ENCODE data around the gene RNGTT.

The RNGTT gene

GRCh38 chr6:88662653-88663174, 300.7 kb downstream of the RNGTT start:
- TF ChIP-seq ZNF24 (tag by site-specific recombination; IDR thresholded peaks at IDR 0.05): no peak
- no peak for TF ChIP-seq ZSCAN23 (tag by site-specific recombination; IDR thresholded peaks at IDR 0.05)
- no peak for TF ChIP-seq ZNF692 (tag by site-specific recombination; IDR thresholded peaks at IDR 0.05)
- no peak overlapping the region for H3K4me3 ChIP-seq (ENCODE audit: low read depth, low read length)
- H3K27ac ChIP-seq (ENCODE audit: extremely low read depth, low read depth, low read length): no peak overlapping the region
- H3K36me3 ChIP-seq (ENCODE audit: control insufficient read depth in 2 of 2, insufficient read depth in 1 of 2, low read length in 2 of 2): no peaks in the 10 kb centered on the region
- POLR2A ChIA-PET: no interaction called here
- H3K4me1 ChIP-seq (ENCODE audit: control insufficient read depth, insufficient read depth, low read length): no peaks in the 10 kb centered on the region
- CTCF ChIA-PET: no interaction called here
- no peaks in the 10 kb centered on the region for H3K9me3 ChIP-seq (ENCODE audit: control insufficient read depth, insufficient read depth, low read depth, low read length)

- H3K36me3 ChIP-seq (ENCODE audit: control insufficient read depth in 2 of 2, insufficient read depth in 1 of 2, low read length in 2 of 2): no peaks in the 10 kb centered on the region
Measured at GRCh38 chr6:88662163-88662580, 301.2 kb downstream of the RNGTT start.

More at GRCh38 chr6:88662163-88662580, 301.2 kb downstream of the RNGTT start:
- no peaks in the 10 kb centered on the region for H3K4me1 ChIP-seq (ENCODE audit: control insufficient read depth, insufficient read depth, low read length)
- no peaks in the 10 kb centered on the region for H3K9me3 ChIP-seq (ENCODE audit: control insufficient read depth, insufficient read depth, low read depth, low read length)
- H3K4me3 ChIP-seq (ENCODE audit: low read depth, low read length): no peak overlapping the region
- no peak for TF ChIP-seq ZNF248 (tag by site-specific recombination; IDR thresholded peaks at IDR 0.05)
- no peak for TF ChIP-seq ZBTB44 (tag by site-specific recombination; IDR thresholded peaks at IDR 0.05)
- TF ChIP-seq CTCF (tag by site-specific recombination; IDR thresholded peaks at IDR 0.05): no peak
- no peak for TF ChIP-seq ZNF10 (tag by site-specific recombination; IDR thresholded peaks at IDR 0.05)
- no peak for TF ChIP-seq ZFHX2 (tag by site-specific recombination; conservative IDR thresholded peaks at IDR 0.05)
- TF ChIP-seq PRDM10 (tag by site-specific recombination; IDR thresholded peaks at IDR 0.05): no peak
- no peak for TF ChIP-seq KLF1 (tag by site-specific recombination; IDR thresholded peaks at IDR 0.05)
- TF ChIP-seq PRDM1 (tag by site-specific recombination; IDR thresholded peaks at IDR 0.05): no peak
- no peak for TF ChIP-seq ZNF239 (tag by site-specific recombination; IDR thresholded peaks at IDR 0.05)
- TF ChIP-seq ZSCAN4 (tag by site-specific recombination; IDR thresholded peaks at IDR 0.05): no peak
- TF ChIP-seq ZNF785 (tag by site-specific recombination; IDR thresholded peaks at IDR 0.05): no peak
- no peak for TF ChIP-seq ATF2 (tag by site-specific recombination; IDR thresholded peaks at IDR 0.05; ENCODE audit: low read depth)
- TF ChIP-seq SP7 (tag by site-specific recombination; IDR thresholded peaks at IDR 0.05): no peak
- no peak for TF ChIP-seq ZNF223 (tag by site-specific recombination; IDR thresholded peaks at IDR 0.05)
- no peak for TF ChIP-seq INSM2 (tag by site-specific recombination; IDR thresholded peaks at IDR 0.05)
- TF ChIP-seq ZNF645 (tag by site-specific recombination; IDR thresholded peaks at IDR 0.05): no peak
- POLR2A ChIA-PET: no interaction called here
- no peak overlapping the region for H3K27ac ChIP-seq (ENCODE audit: extremely low read depth, low read depth, low read length)
- CTCF ChIA-PET: no interaction called here

All from HEK293 (cell line).